HepG2 (cell line): ENCODE results near the gene EVA1A.
A peak's percentile ranks its signal among the peaks of the same experiment; 100 is the strongest.

Experiments used
- CEBPB ChIP-seq: IDR thresholded peaks from 2 replicates; pipeline ENCODE4 v1.6.1; 2011; ENCODE audit warnings: low read depth, low read length, improper control_type of control experiment, borderline replicate concordance
- CTCF ChIP-seq: sonication (generic); formaldehyde crosslinking; IDR thresholded peaks from 2 replicates; pipeline ENCODE4 v1.5.0; 2020; ENCODE audit warnings: mild to moderate bottlenecking, missing genetic modification reagents, moderate library complexity
- HOXA7 ChIP-seq: sonication (generic); formaldehyde crosslinking; IDR thresholded peaks from 2 replicates; pipeline ENCODE4 v1.8.1; 2022; ENCODE audit warnings: mild to moderate bottlenecking, missing genetic modification reagents, moderate library complexity
- JUNB ChIP-seq: sonication (generic); formaldehyde crosslinking; IDR thresholded peaks from 2 replicates; pipeline ENCODE4 v1.8.0; 2022; ENCODE audit warnings: missing genetic modification reagents, mild to moderate bottlenecking, borderline replicate concordance
- KLF6 ChIP-seq: IDR thresholded peaks from 2 replicates; pipeline ENCODE4 v1.8.0; 2016; ENCODE audit warnings: missing biosample characterization, missing genetic modification reagents
- LBX2 ChIP-seq: sonication (generic); formaldehyde crosslinking; IDR thresholded peaks from 2 replicates; pipeline ENCODE4 v1.5.0; 2020; ENCODE audit warnings: missing genetic modification reagents, mild to moderate bottlenecking, borderline replicate concordance
- MEIS2 ChIP-seq: sonication (generic); formaldehyde crosslinking; IDR thresholded peaks from 2 replicates; pipeline ENCODE4 v1.9.0; 2021; ENCODE audit warnings: mild to moderate bottlenecking, missing genetic modification reagents
- NFRKB ChIP-seq: fragments of 450-650 bp; IDR thresholded peaks from 2 replicates; pipeline ENCODE4 v1.6.1; 2017
- POLR2A ChIP-seq, 2 experiments: IDR thresholded peaks; 2 replicates each; pipeline ENCODE4 v1.6.1; 2011; ENCODE audit warnings: low read depth in 2 of 2, low read length in 2 of 2, mild to moderate bottlenecking in 1 of 2, moderate library complexity in 1 of 2; ENCODE audit not compliant: insufficient read depth in 1 of 2
- POLR2AphosphoS5 ChIP-seq: IDR thresholded peaks from 2 replicates; pipeline ENCODE4 v1.6.1; 2012; ENCODE audit warnings: low read depth, low read length
- ZNF569 ChIP-seq: sonication (generic); formaldehyde crosslinking; IDR thresholded peaks from 2 replicates; pipeline ENCODE4 v1.5.0; 2020; ENCODE audit warnings: mild to moderate bottlenecking, missing genetic modification reagents, moderate library complexity, borderline replicate concordance

- TF ChIP-seq POLR2A (IDR thresholded peaks at IDR 0.05; ENCODE audit: insufficient read depth in 1 of 2, low read depth in 2 of 2, low read length in 2 of 2) (no peak), MEIS2 (CRISPR knock-in tag) (no peak), JUNB (no peak), LBX2 (CRISPR knock-in tag) (no peak), CTCF (CRISPR knock-in tag) (no peak), CEBPB (no peak), ZNF569 (CRISPR knock-in tag) (no peak), POLR2AphosphoS5 (0 out of 2 replicates have a peak, but pooled peaks have one; percentile 5), HOXA7 (no peak), KLF6 (CRISPR knock-in tag) (no peak), NFRKB (no peak)
These were observed 1.8 kb upstream of the EVA1A start for GRCh38 chr2:75562513-75562864.
